ENCODE measurements around the gene SCN5A.

SCN5A gene

GRCh38 chr3:38649500-38650247, at the start of gene SCN5A:
TSS of gene SCN5A (minus strand) at chr3:38649687. CDS start at chr3:38633307, 16,380 bp downstream.
- in situ Hi-C loops (cut with MboI; ENCODE audit: low sequenced_read_pairs): no loop called here

DNA sequence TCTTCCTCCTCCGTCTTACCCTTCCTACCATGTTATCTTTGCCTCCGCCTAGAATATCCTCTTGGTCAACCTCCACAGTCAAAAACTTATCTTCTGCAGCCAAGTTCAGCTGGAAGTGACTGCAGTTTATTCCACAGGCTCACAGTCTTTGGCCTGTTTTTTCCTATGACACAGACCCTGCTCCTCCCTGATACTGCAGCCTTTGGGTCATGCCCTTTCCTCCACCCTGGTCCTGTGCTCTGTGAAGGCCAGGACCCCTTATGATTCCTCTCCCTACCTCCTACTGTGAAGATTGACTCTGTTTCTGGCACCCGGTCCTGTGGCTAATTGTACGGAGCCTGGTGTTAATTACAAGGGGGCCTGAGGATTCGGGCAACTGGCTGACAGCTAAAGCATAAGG, 49.3 kb upstream of the SCN5A start:
- in situ Hi-C loops (cut with MboI; ENCODE audit: low sequenced_read_pairs): no loop called here

GRCh38 chr3:38698061-38698460, 48.6 kb upstream of the SCN5A start:
- in situ Hi-C loops (cut with MboI; ENCODE audit: low sequenced_read_pairs): no loop called here

DNA sequence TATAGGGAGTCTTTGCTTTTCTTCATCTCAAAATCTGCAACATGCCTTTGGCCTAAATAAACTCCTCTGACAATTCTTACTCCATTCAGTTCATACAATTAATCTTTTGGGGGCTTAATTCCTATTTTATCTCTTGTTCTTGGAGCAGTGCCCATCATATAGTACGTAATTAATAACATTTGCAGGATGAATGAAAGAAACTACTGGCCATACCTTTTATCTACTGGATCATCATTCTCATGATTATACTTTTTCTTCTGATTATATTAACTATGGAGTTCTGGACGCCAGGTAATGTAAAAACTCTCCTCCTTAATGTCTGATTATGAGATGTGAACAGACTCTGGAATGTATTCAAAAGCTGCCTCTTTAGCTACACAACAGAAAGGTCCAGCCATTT, 46.5 kb upstream of the SCN5A start:
- in situ Hi-C loops (cut with MboI; ENCODE audit: low sequenced_read_pairs): no loop called here

DNA sequence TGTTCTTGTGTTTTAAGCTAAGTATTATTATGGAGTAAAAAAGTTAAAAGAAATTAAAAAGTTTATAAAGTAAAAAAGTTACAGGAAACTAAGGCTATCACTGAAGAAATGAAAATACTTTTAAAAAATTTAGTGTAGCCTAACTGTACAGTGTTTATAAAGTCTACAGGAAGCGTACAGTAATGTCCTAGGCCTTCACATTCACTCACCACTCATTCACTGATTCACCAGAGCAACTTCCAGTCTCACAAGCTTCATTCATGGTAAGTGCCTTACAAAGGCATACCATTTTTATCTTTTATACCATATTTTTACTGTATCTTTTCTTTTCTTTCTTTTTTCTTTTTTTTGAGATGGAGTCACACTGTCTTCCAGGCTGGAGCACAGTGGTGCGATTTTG, 40.7 kb upstream of the SCN5A start:
- in situ Hi-C loops (cut with MboI; ENCODE audit: low sequenced_read_pairs): no loop called here

GRCh38 chr3:38689774-38690173, 40.3 kb upstream of the SCN5A start:
- in situ Hi-C loops (cut with MboI; ENCODE audit: low sequenced_read_pairs): no loop called here

GRCh38 chr3:38689346-38689745, 39.9 kb upstream of the SCN5A start:
- in situ Hi-C loops (cut with MboI; ENCODE audit: low sequenced_read_pairs): no loop called here

GRCh38 chr3:38687321-38687720, 37.8 kb upstream of the SCN5A start:
- in situ Hi-C loops (cut with MboI; ENCODE audit: low sequenced_read_pairs): no loop called here

DNA sequence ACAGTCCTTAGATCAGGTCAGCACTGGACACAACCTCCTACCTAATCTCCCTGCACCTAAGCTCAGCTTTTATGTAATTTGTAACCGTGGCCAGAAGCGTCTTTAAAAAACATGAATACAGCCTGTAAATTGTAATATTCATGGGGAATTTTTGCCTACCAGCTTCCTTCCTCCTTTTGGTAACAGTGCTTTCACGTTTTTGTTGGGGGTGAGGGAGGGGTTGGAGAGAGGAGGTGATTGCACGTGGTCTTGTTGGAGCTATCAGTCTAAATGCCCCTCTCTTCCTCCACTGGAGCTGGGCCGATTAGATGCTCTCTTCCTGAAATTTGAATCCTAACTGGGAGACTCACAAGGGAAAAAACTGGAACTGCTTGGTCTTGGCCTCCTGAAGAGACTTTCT, 35.1 kb upstream of the SCN5A start:
- in situ Hi-C loops (cut with MboI; ENCODE audit: low sequenced_read_pairs): no loop called here

DNA sequence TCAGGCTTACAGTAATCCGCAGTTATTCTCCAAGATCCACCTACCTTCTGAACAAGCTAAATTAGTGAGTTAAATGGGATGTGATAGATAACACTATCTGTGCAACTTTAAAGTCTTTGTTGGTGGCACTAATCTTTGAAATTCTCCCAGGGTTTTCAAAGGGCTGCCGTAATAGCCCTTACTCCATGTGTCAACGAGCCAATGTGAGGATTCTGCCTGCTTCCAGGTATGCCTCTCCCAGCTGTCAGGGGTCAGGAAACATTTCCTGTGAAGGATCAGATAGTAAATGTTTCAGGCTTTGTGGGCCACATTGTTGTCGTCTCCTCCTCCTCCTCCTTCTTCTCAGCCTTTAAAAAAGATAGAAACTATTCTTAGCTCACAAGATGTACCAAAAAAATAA, 20.2 kb upstream of the SCN5A start:
- in situ Hi-C loops (cut with MboI; ENCODE audit: low sequenced_read_pairs): no loop called here

- in situ Hi-C loops (cut with MboI; ENCODE audit: low sequenced_read_pairs): no loop called here
These were observed 13.1 kb upstream of the SCN5A start for GRCh38 chr3:38662544-38662943.

DNA sequence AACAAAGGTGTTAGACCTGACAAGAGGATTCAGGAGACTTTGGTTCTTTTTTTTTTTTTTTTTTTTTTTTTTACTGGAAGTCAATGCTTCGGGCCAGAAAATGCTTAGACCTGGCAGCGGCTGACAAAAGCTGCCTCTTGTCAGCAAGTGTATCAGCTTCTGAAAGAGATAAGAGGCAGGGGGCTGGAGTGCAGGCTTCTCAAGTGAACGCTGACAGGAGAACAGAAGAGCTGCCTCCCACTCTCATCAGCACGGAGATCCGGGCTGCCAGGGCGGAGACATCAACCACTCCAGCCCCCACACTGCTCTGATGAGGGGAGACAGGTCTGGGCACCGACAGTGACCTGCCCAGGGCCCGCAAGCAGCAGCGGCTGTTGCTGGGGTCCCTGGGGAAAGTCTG, 9.4 kb upstream of the SCN5A start:
- in situ Hi-C loops (cut with MboI; ENCODE audit: low sequenced_read_pairs): no loop called here

GRCh38 chr3:38657369-38657768, 7.9 kb upstream of the SCN5A start:
- in situ Hi-C loops (cut with MboI; ENCODE audit: low sequenced_read_pairs): no loop called here

- in situ Hi-C loops (cut with MboI; ENCODE audit: low sequenced_read_pairs): no loop called here
These were observed 6.3 kb upstream of the SCN5A start for GRCh38 chr3:38655708-38656300.

DNA sequence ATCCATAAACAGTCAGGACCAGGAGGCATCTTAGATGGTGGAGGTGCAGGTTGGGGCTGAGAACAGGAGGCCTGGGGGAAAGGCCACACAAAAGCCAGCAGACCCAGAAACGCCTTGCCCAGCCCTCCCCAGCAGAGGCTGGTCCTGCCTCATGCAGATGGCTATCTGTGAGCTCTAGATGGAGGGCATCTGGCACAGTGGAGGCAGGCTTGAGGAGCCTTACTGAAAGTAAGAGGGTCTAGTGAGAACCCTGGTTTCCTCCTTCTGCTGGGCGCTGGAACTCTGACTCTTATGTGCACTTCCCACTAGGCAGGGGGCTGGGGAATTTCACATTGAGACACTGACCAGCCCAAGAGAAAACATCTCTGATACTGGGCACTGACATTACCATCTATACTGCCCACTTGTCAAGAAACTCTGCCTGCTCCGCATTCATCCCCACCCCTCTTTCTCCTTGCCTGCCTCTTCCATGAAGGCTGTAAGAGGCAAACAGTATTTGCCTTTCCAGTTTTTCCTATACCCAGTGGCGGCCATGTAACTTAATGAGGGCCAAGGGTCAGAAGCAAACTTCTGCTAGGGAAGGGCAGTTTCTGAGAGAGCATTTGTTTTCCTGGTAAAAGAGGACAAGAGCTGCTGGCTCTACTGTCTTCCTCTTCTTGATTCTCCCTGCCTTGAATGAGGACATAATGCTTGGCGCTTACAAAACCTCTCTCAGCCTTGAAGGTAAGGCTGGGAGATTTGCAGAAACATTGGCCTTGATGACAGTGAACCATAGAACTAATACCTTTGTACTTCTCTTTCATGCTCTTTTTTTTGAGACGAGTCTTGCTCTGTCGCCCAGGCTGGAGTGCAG, 4.4 kb upstream of the SCN5A start:
- in situ Hi-C loops (cut with MboI; ENCODE audit: low sequenced_read_pairs): no loop called here

- in situ Hi-C loops (cut with MboI; ENCODE audit: low sequenced_read_pairs): no loop called here
These were observed 3.4 kb upstream of the SCN5A start for GRCh38 chr3:38652934-38653333.

DNA sequence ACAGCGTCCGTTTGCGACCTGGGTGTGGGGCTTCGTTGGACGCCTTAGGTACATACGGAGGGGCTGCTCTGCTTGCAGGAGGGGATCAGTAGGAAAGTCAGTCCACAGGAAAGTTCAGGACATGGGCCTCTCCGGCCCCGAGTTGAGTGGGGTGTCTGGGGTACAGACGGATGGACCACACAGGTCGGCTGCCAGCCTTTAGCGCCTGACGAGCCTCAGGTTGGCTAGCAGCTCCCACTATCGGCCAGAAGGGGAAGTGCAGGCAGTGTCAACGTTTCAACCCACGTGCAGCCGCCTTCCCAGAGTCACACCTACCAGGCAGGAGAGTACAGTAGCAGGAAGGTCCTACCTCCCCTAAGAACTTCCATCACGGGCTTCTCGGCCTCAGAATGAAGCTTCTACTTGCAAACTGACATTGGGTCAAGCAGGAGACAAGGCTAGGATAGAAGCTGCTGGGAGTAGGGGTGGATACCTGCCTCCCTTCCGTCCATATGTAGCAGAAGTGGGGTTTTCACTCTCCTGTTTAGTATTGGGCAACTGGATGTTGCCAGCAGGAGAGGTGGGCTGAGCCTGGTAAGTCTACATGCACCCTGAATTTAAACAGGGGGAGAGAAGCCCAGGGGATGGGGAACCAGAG, 1.8 kb upstream of the SCN5A start:
- in situ Hi-C loops (cut with MboI; ENCODE audit: low sequenced_read_pairs): no loop called here

DNA sequence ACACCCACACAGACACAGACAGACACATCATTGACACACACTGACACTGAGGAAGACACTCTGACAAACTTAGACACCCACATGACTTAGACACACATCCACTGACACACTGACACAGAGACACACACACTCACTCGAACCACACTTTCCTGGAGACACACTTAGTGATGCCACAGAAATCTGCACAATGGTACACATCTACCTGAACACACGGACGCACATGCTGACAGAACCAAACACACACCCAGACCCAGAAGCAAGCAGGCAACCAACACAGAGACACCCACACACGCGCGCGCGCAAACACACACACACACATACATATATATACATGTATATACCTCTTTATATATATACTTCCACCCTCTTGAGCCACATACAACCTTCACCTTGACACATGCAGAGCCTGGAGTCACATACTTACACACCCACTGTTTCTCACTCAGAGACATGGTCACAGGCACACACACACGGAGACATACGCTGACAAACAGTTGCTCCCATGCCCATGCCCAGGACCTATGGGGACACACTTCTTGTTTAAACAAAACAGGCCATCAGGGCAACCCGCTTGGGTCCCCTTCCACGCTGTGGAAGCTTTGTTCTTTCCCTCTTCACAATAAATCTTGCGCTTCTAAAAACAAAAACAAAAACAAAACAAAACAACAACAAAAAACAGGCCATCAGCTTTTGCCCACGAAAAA, 913 bp upstream of the SCN5A start:
- in situ Hi-C loops (cut with MboI; ENCODE audit: low sequenced_read_pairs): no loop called here

GRCh38 chr3:38648659-38649499, 608 bp downstream of the SCN5A start:
- in situ Hi-C loops (cut with MboI; ENCODE audit: low sequenced_read_pairs): no loop called here

Data from HL-60/S4 treated with phorbol 12-myristate 13-acetate at 8.2 ng/mL for 4 days and 3 days (cell line).